Common myeloid progenitor, CD34-positive (primary cell): Measurements from ENCODE around the gene COA7.
"Not testable (repeated sequence)": the region's sequence is repeated elsewhere in the genome, so short reads cannot be mapped to it uniquely, and the experiment has no call there.

Experiments
- CTCF ChIA-PET: fragments of 350-600 bp; sonication (Branson Sonifier 250); formaldehyde crosslinking; loops from one replicate; lab custom pipeline; 2021; ENCODE audit warnings: antibody characterized with exemption; lab: Charles Lee
- POLR2A ChIA-PET: fragments of 350-600 bp; sonication (Branson Sonifier 250); formaldehyde crosslinking; loops from one replicate; lab custom pipeline; 2021; ENCODE audit warnings: antibody characterized with exemption; lab: Charles Lee
- DNase-seq, 3 donors: peaks; one replicate each; pipeline versions ENCODE4 v3.0.0 to v3.0.0-alpha.2; 2013
- H3K27ac ChIP-seq, 2 experiments: 1 replicate in 1 of 2; 2 replicates in 1 of 2; pipeline ENCODE4 v1.7.0; 2013; ENCODE audit warnings: inconsistent platforms in 2 of 2, low read length in 2 of 2, mild to moderate bottlenecking in 2 of 2, low read depth in 1 of 2, moderate library complexity in 1 of 2; ENCODE audit not compliant: severe bottlenecking in 2 of 2, insufficient read depth in 1 of 2, poor library complexity in 1 of 2
- H3K27me3 ChIP-seq, 5 experiments: replicated peaks in 2 of 5; 1 replicate in 3 of 5; 2 replicates in 2 of 5; pipeline versions ENCODE4 v1.6.1 to v1.7.0; 2013; ENCODE audit warnings: low read length in 4 of 5, mild to moderate bottlenecking in 2 of 5, moderate library complexity in 2 of 5, inconsistent platforms in 1 of 5; ENCODE audit not compliant: insufficient read depth in 5 of 5, control insufficient read depth in 4 of 5
- H3K36me3 ChIP-seq, 4 experiments: 1 replicate in 2 of 4; 2 replicates in 2 of 4; pipeline versions ENCODE4 v1.6.1 to v1.7.0; 2013; ENCODE audit warnings: low read length in 3 of 4, control low read depth in 1 of 4, mild to moderate bottlenecking in 1 of 4; ENCODE audit not compliant: control insufficient read depth in 4 of 4, insufficient read depth in 4 of 4
- H3K4me1 ChIP-seq, 4 experiments: 1 replicate in 3 of 4; 2 replicates in 1 of 4; pipeline versions ENCODE4 v1.6.1 to v1.7.1; 2013; ENCODE audit warnings: low read length in 3 of 4, mild to moderate bottlenecking in 3 of 4, control low read depth in 1 of 4, inconsistent platforms in 1 of 4, moderate library complexity in 1 of 4; ENCODE audit not compliant: control insufficient read depth in 4 of 4, insufficient read depth in 4 of 4; ENCODE audit errors: control extremely low read depth in 1 of 4
- H3K4me3 ChIP-seq, 7 experiments: 1 replicate in 4 of 7; 2 replicates in 3 of 7; pipeline versions ENCODE4 v1.5.1 to v1.7.0; 2013; ENCODE audit warnings: mild to moderate bottlenecking in 7 of 7, low read length in 6 of 7, moderate library complexity in 6 of 7, inconsistent platforms in 2 of 7, low read depth in 2 of 7, control low read depth in 1 of 7; ENCODE audit not compliant: insufficient read depth in 4 of 7, control insufficient read depth in 1 of 7; ENCODE audit errors: extremely low read depth in 1 of 7
- H3K9me3 ChIP-seq, 5 experiments: 1 replicate in 4 of 5; 2 replicates in 1 of 5; pipeline versions ENCODE4 v1.6.1 to v1.7.1; 2013; ENCODE audit warnings: low read length in 4 of 5, mild to moderate bottlenecking in 2 of 5, inconsistent platforms in 1 of 5, low read depth in 1 of 5, moderate library complexity in 1 of 5; ENCODE audit not compliant: control insufficient read depth in 4 of 5, insufficient read depth in 2 of 5; ENCODE audit errors: control extremely low read depth in 1 of 5
- WGBS: methylation state at CpG from one replicate; pipeline ENCODE4 v1.1.5; 2013; ENCODE audit not compliant: insufficient coverage; 5-methylcytosine and 5-hydroxymethylcytosine counted together

The COA7 gene

DNA sequence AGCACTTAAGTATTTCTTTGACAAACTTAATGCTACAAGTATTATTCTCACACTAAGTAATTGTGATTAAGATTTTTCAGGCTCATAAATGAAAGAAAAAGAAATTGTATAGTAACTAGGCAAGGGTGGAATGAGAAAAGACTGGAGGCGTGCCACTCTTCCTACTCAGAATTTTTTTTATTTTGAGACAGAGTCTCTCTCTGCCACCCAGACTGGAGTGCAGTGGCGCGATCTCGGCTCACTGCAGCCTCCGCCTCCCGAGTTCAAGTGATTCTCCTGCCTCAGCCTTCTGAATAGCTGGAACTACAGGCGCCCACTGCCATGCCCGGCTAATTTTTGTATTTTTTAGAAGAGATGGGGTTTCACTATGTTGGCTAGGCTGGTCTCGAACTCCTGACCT is 37.2 kb upstream of the COA7 start:
- CTCF ChIA-PET, H3K4me3 ChIP-seq, H3K27ac ChIP-seq, H3K9me3 ChIP-seq, DNase-seq, H3K36me3 ChIP-seq, POLR2A ChIA-PET, H3K4me1 ChIP-seq, H3K27me3 ChIP-seq: not testable (repeated sequence)
- WGBS: 97% methylated on average over 6 of the region's 9 CpGs

- Histone ChIP-seq H3K27me3 (no peaks in the 10 kb centered on the region), H3K27ac (no peak overlapping the region), H3K36me3 (no peaks in the 10 kb centered on the region), H3K4me3 (no peak overlapping the region), H3K4me1 (no peaks in the 10 kb centered on the region), H3K9me3 (no peaks in the 10 kb centered on the region)
- ChIA-PET CTCF (no interaction called here), POLR2A (interaction anchor here (0.7 kb wide), 1 partner anchor 487 kb away, joined by 4 read pairs; the partner anchor contains the start of gene CZIB)
- 100% methylated on average over 1 of the region's 3 CpGs for WGBS
- no peak for DNase-seq
These were observed 35.2 kb upstream of the COA7 start for GRCh38 chr1:52733368-52733767.

DNA sequence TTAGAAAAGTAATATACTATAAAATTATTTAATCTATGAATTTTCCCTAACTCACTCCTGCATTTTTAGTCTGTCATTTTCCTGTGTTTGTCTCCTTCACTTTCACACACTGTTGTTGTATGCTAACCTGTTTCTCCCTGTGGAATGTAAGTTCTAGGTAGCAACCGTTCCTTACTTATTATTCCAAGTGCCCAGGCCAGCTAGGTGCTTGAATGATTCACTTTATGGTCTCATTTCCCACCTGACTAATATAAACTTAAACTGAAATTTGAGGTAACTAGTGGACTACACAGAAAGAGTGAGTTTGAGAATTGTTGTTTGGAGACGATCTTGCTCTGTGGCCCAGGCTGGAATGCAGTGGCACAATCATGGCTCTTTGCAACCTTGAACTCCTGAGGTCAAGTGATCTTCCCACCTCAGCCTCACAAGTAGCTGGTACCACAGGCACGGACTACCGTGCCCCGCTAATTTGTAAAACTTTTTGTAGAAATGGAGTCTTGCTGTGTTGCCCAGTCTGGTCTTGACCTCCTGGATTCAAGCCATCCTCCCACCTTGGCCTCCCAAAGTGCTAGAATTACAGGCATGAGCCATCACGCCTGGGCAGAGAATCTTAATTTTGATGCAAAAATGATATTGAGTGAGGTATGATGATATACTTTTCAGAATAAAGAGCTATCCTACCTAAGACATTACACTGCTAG is 30.0 kb upstream of the COA7 start:
- Histone ChIP-seq H3K27me3 (no peaks in the 10 kb centered on the region), H3K4me1 (peaks cover 7 to 19% (median 11%) of the 10 kb centered on the region in 4 experiments), H3K36me3 (no peaks in the 10 kb centered on the region), H3K9me3 (no peaks in the 10 kb centered on the region), H3K27ac (no peak overlapping the region), H3K4me3 (no peak overlapping the region)
- ChIA-PET CTCF (interaction anchor here (0.6 to 1.5 kb wide), 3 partner anchors 21 to 450 kb away, joined by 3 to 4 read pairs (median 3); no protein-coding TSS in a partner anchor), POLR2A (no interaction called here)
- no peak for DNase-seq
- 100% methylated on average over 5 of the region's 6 CpGs for WGBS

GRCh38 chr1:52727114-52727586 is 29.0 kb upstream of the COA7 start:
- Histone ChIP-seq H3K27me3 (no peaks in the 10 kb centered on the region), H3K4me1 (peaks cover 7 to 19% (median 11%) of the 10 kb centered on the region in 4 experiments), H3K36me3 (no peaks in the 10 kb centered on the region), H3K4me3 (peak overlapping the region; percentile 53 to 96 (median 80)), H3K9me3 (no peaks in the 10 kb centered on the region), H3K27ac (peak overlapping the region; percentile 15 to 75)
- ChIA-PET POLR2A (no interaction called here), CTCF (interaction anchor here (1.5 kb wide), 1 partner anchor 22 kb away, joined by 4 read pairs; no protein-coding TSS in a partner anchor)
- WGBS: 0% methylated on average over 5 of the region's 14 CpGs
- DNase-seq: peak in 2 of 3 donors; percentile 7 to 22

GRCh38 chr1:52726265-52727113 is 28.3 kb upstream of the COA7 start, which contains the start of gene ZYG11B:
ZYG11B (plus strand) TSS chr1:52726453; CDS start chr1:52726654, 201 bp downstream.
- H3K27me3 ChIP-seq: no peaks in the 10 kb centered on the region
- CTCF ChIA-PET: interaction anchor here (1.0 kb wide), 1 partner anchor 41 kb away, joined by 3 read pairs; no protein-coding TSS in a partner anchor
- H3K9me3 ChIP-seq: no peaks in the 10 kb centered on the region
- H3K4me3 ChIP-seq: peak within 1 kb of the TSS; percentile 53 to 96 (median 80)
- no peaks in the 10 kb centered on the region for H3K36me3 ChIP-seq
- POLR2A ChIA-PET: interaction anchor here (0.5 kb wide), 1 partner anchor 12 kb away, joined by 3 read pairs; no protein-coding TSS in a partner anchor
- peak; percentile 79 to 90 (median 90) for DNase-seq
- 0% methylated on average over 37 of the region's 59 CpGs for WGBS
- H3K4me1 ChIP-seq: peaks cover 7 to 19% (median 11%) of the 10 kb centered on the region in 4 experiments
- peak within 1 kb of the TSS; percentile 15 to 75 for H3K27ac ChIP-seq

- WGBS: 53% methylated on average over 2 of the region's 6 CpGs
- POLR2A ChIA-PET: interaction anchor here (0.5 kb wide), 1 partner anchor 12 kb away, joined by 3 read pairs; no protein-coding TSS in a partner anchor
- Histone ChIP-seq H3K36me3 (no peaks in the 10 kb centered on the region), H3K4me3 (peak overlapping the region in 6 of 7 experiments; percentile 59 to 96 (median 82)), H3K9me3 (no peaks in the 10 kb centered on the region), H3K27me3 (no peaks in the 10 kb centered on the region), H3K4me1 (peaks cover 7 to 19% (median 11%) of the 10 kb centered on the region in 4 experiments), H3K27ac (no peak overlapping the region)
- CTCF ChIA-PET: interaction anchor here (1.0 kb wide), 1 partner anchor 40 kb away, joined by 3 read pairs; no protein-coding TSS in a partner anchor
- no peak for DNase-seq
These were observed 27.7 kb upstream of the COA7 start for GRCh38 chr1:52725903-52726264.
